Esophagus squamous epithelium (tissue), 5 donors: ENCODE measurements around the gene SOX15. TPM values are rescaled to one million over a fixed set of nuclear protein-coding genes. Genes with fewer than 3 reads are reported as not detected.
A peak's percentile ranks its signal among the peaks of the same experiment; 100 is the strongest.

Source experiments
- DNase-seq: peaks from one replicate; lab custom pipeline; 2025; lab: John Stamatoyannopoulos, UW
- H3K27ac ChIP-seq, 4 donors: fragments of 200-600 bp; sonication (generic); one replicate each; pipeline ENCODE4 v1.5.1; 2016 to 2019; ENCODE audit warnings: mild to moderate bottlenecking in 1 of 4
- H3K27me3 ChIP-seq, 4 donors: fragments of 200-600 bp; sonication (generic); 1 replicate in 3 of 4; 2 replicates in 1 of 4; pipeline versions ENCODE4 v1.5.1 to v1.6.0; 2017 to 2021; ENCODE audit warnings: antibody characterized with exemption in 1 of 4
- H3K36me3 ChIP-seq, 3 donors: fragments of 200-600 bp; sonication (generic); one replicate each; pipeline ENCODE4 v1.5.1; 2016 to 2019
- H3K4me1 ChIP-seq, 3 donors: fragments of 200-600 bp; sonication (generic); one replicate each; pipeline ENCODE4 v1.5.1; 2017 to 2019
- H3K4me3 ChIP-seq, 4 donors: fragments of 200-600 bp; sonication (generic); 1 replicate in 3 of 4; 2 replicates in 1 of 4; pipeline ENCODE4 v1.5.1; 2016 to 2019; ENCODE audit warnings: mild to moderate bottlenecking in 2 of 4, moderate library complexity in 1 of 4
- H3K9me3 ChIP-seq, 3 donors: fragments of 200-600 bp; sonication (generic); one replicate each; pipeline ENCODE4 v1.5.1; 2016 to 2019
- CTCF ChIP-seq, 6 experiments: fragments of 450-650 bp in 4 of 6; fragments of 200-600 bp in 2 of 6; sonication (generic) in 2 of 6; IDR thresholded peaks; one replicate each; pipeline ENCODE4 v1.5.1; 2016 to 2019; ENCODE audit warnings: antibody characterized with exemption in 6 of 6, mild to moderate bottlenecking in 4 of 6, moderate library complexity in 4 of 6
- POLR2A ChIP-seq, 4 donors: fragments of 450-650 bp; IDR thresholded peaks; one replicate each; pipeline ENCODE4 v1.6.1; 2017; ENCODE audit warnings: antibody characterized with exemption in 4 of 4, mild to moderate bottlenecking in 4 of 4, moderate library complexity in 3 of 4
- WGBS, 2 donors: methylation state at CpG; one replicate each; pipeline ENCODE4 v1.1.5; 2018; 5-methylcytosine and 5-hydroxymethylcytosine counted together
- intact Hi-C: fragments of 100-400 bp; cut with DNase I; formaldehyde crosslinking; loops from one replicate; pipeline ENCODE4 v1.15.0; 2022
- total RNA-seq, 4 donors: library from RNA; depleted of rRNA; stranded (reverse); fragments of >200 nt; gene quantifications; one replicate each; pipeline ENCODE4 v1.1.0, GENCODE V29; 2016
- donor health status: DM: yes; HTN: yes; CAD: no.

The SOX15 gene
- total RNA-seq, 4 donors from 2014 or later, result 89.1 to 127 (median 103) TPM

- WGBS, 2 donors, result 78 to 82% methylated on average over 7 to 9 of the region's 11 CpGs
- intact Hi-C loops, result no loop called here
- no peak overlapping the region for H3K4me3 ChIP-seq
Observed at GRCh38 chr17:7631398-7632380, 41.8 kb upstream of the SOX15 start.

DNA sequence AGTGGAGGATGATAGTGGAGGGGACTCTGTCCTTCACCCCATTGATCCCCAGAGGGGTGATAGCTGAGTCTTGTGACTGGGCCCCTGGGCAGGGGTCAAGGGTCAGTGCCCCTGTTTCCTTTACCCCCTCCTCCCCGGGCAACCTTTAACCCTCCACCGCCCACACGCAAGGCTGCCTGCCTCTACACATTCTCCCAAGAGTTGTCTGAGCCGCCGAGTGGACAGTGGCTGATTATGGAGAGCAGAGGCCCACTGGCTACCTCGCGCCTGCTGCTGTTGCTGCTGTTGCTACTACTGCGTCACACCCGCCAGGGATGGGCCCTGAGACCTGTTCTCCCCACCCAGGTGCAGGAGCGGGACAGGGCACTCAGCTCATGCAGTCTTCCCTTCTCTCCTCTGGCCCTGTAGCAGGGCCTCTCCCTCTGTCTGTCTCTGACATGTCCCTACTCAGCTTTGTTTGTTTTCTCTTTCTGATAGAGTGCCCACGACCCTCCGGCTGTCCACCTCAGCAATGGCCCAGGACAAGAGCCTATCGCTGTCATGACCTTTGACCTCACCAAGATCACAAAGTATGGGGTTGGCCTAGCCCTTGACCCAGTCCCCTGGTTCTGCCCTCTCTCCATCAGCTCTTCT lies 40.2 kb upstream of the SOX15 start, which contains the start of gene SHBG:
Gene SHBG (plus strand): TSS at position 197 of the 633 bp plus-strand sequence. CDS start 38 bp downstream, at position 235.
- intact Hi-C loops, result no loop called here
- no peak within 1 kb of the TSS for H3K4me3 ChIP-seq
- TF ChIP-seq POLR2A (IDR thresholded peaks at IDR 0.05) (no peak), CTCF (IDR thresholded peaks at IDR 0.05) (no peak)
- no peak within 1 kb of the TSS for H3K27ac ChIP-seq
- peaks cover 0 to 14% (median 0%) of the 10 kb centered on the region in 3 donors for H3K36me3 ChIP-seq
- H3K4me1 ChIP-seq, result peaks cover 8 to 19% (median 9%) of the 10 kb centered on the region in 3 donors
- 72 to 75% methylated on average over 9 to 12 of the region's 13 CpGs for WGBS, 2 donors
- H3K27me3 ChIP-seq, result no peaks in the 10 kb centered on the region
- no peak for DNase-seq
- H3K9me3 ChIP-seq, result no peaks in the 10 kb centered on the region

More at GRCh38 chr17:7631398-7632380, 41.8 kb upstream of the SOX15 start:
- Histone ChIP-seq H3K9me3 (no peaks in the 10 kb centered on the region), H3K27me3 (no peaks in the 10 kb centered on the region), H3K27ac (no peak overlapping the region), H3K4me1 (peaks cover 5 to 13% (median 6%) of the 10 kb centered on the region in 3 donors), H3K36me3 (no peaks in the 10 kb centered on the region)
- DNase-seq, result no peak
- TF ChIP-seq CTCF (IDR thresholded peaks at IDR 0.05) (no peak), POLR2A (IDR thresholded peaks at IDR 0.05) (no peak)

GRCh38 chr17:7627250-7628121 lies 37.6 kb upstream of the SOX15 start, which contains the start of gene SAT2:
SAT2 (minus strand) TSS chr17:7627821; CDS start chr17:7627635, 186 bp downstream.
- Histone ChIP-seq H3K4me1 (peaks cover 8 to 19% (median 9%) of the 10 kb centered on the region in 3 donors), H3K9me3 (no peaks in the 10 kb centered on the region), H3K4me3 (peak within 1 kb of the TSS; percentile 77 to 94 (median 82)), H3K27ac (peak within 1 kb of the TSS; percentile 91 to 96 (median 94)), H3K36me3 (peaks cover 0 to 15% (median 0%) of the 10 kb centered on the region in 3 donors), H3K27me3 (no peaks in the 10 kb centered on the region)
- WGBS, 2 donors, result 0 to 1% methylated on average over 16 to 34 of the region's 54 CpGs
- TF ChIP-seq POLR2A (IDR thresholded peaks at IDR 0.05), result peak in 3 of 4 donors; percentile 11 to 82 (median 57)
- no peak for TF ChIP-seq CTCF (IDR thresholded peaks at IDR 0.05)
- intact Hi-C loops, result no loop called here
- DNase-seq, result peak; percentile 57

- TF ChIP-seq POLR2A (IDR thresholded peaks at IDR 0.05) (no peak), CTCF (IDR thresholded peaks at IDR 0.05) (no peak)
- Histone ChIP-seq H3K27me3 (no peaks in the 10 kb centered on the region), H3K4me3 (peak overlapping the region; percentile 77 to 94 (median 82)), H3K36me3 (peaks cover 0 to 15% (median 0%) of the 10 kb centered on the region in 3 donors), H3K4me1 (peaks cover 8 to 19% (median 9%) of the 10 kb centered on the region in 3 donors), H3K9me3 (no peaks in the 10 kb centered on the region), H3K27ac (peak overlapping the region; percentile 91 to 96 (median 94))
- WGBS, 2 donors, result 9 to 17% methylated on average over 4 to 6 of the region's 6 CpGs
- intact Hi-C loops, result no loop called here
- no peak for DNase-seq
Observed at GRCh38 chr17:7626956-7627249, 37.0 kb upstream of the SOX15 start.
